G401 (cell line): ENCODE measurements around the gene RDH11. TPM values are rescaled to one million over a fixed set of nuclear protein-coding genes. Genes with fewer than 3 reads are reported as not detected.

Experiments
- total RNA-seq: library from RNA; depleted of rRNA; stranded (reverse); fragments of >200 nt; shearing (Covaris generic); gene quantifications from 2 replicates; pipeline ENCODE4 v1.2.3, GENCODE V29; 2014; rRNA removed

RDH11 gene
- total RNA-seq, 1 experiment from 2014 or later, result 97.4 TPM

Other genes starting within 250 kb of the RDH11 start
- 0.18 and 0.41 TPM in 2 replicates for gene TMEM229B, start 207.0 kb downstream of the RDH11 start, total RNA-seq
- 4.8 and 8.6 TPM in 2 replicates for gene PLEKHH1, start 162.5 kb downstream of the RDH11 start, total RNA-seq
- gene PIGH, start 95.5 kb downstream of the RDH11 start, total RNA-seq, result 41.4 and 51.4 TPM in 2 replicates
- 82.0 and 91.5 TPM in 2 replicates for gene ARG2, start 75.8 kb downstream of the RDH11 start, total RNA-seq
- gene VTI1B, start 21.1 kb downstream of the RDH11 start, total RNA-seq, result 43.1 and 79.8 TPM in 2 replicates
- 0.43 TPM in 1 of 2 replicates, not detected in the other for gene RDH12, start 6.1 kb upstream of the RDH11 start, total RNA-seq
- 58.9 and 93.4 TPM in 2 replicates for gene ZFYVE26, start 120.8 kb upstream of the RDH11 start, total RNA-seq
- gene RAD51B, start 124.0 kb upstream of the RDH11 start, total RNA-seq, result 61.4 and 103 TPM in 2 replicates